ENCODE measurements around the gene NAV3.

- TF ChIP-seq CTCF (IDR thresholded peaks at IDR 0.05), result no peak
- no peak for TF ChIP-seq POLR2A (IDR thresholded peaks at IDR 0.05)
Measured at GRCh38 chr12:78185109-78185508, 354.4 kb downstream of the NAV3 start.

All from right lobe of liver (tissue), 4 donors.